Measurements from ENCODE around the gene ERC1. TPM values are rescaled to one million over a fixed set of nuclear protein-coding genes. Genes with fewer than 3 reads are reported as not detected.
"Not testable (repeated sequence)": the region's sequence is repeated elsewhere in the genome, so short reads cannot be mapped to it uniquely, and the experiment has no call there.

ERC1 gene
- total RNA-seq, 1 donor from 2014 or later, result 40.1 TPM

DNA sequence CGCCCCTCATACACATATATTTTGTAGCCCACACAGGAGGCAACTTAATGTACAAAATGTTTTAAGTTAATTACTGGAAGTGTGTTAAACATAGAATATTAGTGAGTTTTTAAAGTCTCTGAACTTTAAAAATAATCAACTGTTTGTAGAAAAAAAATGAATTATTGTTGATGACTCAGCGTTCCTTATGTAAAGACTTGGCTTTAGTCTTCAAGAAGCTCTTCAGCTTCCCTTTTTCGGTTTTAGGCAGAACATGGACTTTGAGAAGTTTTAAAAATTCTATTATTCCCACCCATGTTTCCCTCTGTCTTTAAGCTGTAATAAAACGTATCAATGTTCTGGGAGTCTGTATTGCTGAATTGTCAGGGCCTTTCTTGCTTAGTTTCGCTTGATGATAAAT is 333.9 kb downstream of the ERC1 start:
- DNase-seq, result no peak

GRCh38 chr12:1325666-1326065 is 334.6 kb downstream of the ERC1 start:
- DNase-seq, result no peak

- no peak for DNase-seq
Observed at GRCh38 chr12:1326258-1326657, 335.2 kb downstream of the ERC1 start.

DNA sequence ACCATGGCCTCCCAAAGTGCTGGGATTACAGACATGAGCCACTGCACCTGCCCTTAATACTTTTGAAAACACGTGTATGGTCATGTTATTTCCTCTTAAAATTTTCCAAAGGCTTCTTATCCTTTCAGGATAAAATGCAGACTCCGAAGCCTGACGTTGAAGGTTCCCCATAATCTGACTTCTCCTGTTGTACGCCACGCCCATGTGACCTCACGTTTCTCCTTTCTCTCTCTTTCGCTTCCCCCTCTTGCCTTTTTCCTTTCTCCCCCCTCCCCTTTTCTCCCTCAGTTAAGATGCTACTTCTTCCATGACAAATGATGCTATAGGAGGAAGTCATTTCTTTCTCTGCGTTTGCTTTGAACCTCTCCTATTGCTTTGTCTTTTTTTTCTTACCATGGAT is 337.4 kb downstream of the ERC1 start:
- no peak for DNase-seq

- DNase-seq, result no peak
Observed at GRCh38 chr12:1329784-1330476, 338.9 kb downstream of the ERC1 start.

DNA sequence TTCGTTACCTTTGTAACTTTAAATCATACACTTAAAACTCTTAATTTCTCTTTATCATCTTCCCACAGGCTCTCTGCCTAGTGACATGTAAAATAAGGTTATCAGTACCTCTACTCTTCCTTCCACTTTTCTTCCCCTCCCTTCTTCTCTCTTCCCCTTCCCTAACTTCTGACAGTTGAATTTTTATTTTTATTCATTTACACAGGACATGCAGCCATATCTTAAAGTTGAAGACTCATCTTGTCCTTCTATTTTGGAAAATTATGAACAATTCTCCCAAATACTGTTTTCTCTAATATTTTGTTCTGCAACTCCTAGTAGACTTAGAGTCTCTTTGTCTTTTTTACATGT is 339.4 kb downstream of the ERC1 start:
- no peak for DNase-seq

GRCh38 chr12:1332327-1332726 is 341.3 kb downstream of the ERC1 start:
- no peak for DNase-seq

- no peak for DNase-seq
Observed at GRCh38 chr12:1338483-1339177, 347.6 kb downstream of the ERC1 start.

DNA sequence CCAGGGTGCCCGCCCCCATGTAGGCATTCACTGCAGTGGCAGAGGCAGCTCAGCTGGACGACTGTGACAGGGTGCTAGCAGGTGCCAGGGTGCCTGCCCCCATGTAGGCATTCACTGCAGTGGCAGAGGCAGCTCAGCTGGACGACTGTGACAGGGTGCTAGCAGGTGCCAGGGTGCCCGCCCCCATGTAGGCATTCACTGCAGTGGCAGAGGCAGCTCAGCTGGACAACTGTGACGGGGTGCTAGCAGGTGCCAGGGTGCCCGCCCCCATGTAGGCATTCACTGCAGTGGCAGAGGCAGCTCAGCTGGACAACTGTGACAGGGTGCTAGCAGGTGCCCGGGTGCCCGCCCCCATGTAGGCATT is 348.1 kb downstream of the ERC1 start:
- DNase-seq, result not testable (repeated sequence)

GRCh38 chr12:1339618-1340319 is 348.7 kb downstream of the ERC1 start:
- DNase-seq, result no peak

DNA sequence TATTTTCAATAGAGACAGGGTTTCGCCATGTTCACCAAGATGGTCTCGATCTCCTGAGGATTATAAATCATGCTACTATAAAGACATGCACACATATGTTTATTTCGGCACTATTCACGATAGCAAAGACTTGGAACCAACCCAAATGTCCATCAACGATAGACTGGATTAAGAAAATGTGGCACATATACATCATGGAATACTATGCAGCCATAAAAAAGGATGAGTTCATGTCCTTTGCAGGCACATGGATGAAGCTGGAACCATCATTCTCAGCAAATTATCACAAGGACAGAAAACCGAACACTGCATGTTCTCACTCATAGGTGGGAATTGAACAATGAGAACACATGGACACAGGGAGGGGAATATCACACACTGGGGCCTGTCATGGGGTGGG is 350.2 kb downstream of the ERC1 start:
- DNase-seq, result not testable (repeated sequence)

- DNase-seq, result no peak
Observed at GRCh38 chr12:1343422-1343821, 352.4 kb downstream of the ERC1 start.

DNA sequence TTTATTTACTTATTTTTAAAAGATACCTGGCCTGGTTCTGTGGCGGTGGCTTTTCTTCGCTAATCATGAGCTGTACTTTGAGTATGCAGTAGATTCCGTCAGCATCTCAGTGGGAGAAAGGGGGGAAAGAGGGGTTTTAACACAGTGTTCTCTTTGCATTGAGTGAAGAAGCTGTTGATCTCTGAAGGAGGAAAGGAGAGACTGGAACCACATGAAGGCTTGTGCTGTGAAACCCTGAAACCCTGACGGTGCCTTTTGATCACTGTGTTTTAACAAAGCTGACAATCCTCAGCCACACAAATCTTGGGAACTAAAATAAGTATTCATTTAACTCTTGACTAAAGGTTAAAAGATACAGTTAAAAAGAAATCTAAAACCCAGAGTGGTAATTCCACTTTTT is 353.2 kb downstream of the ERC1 start:
- DNase-seq, result no peak

DNA sequence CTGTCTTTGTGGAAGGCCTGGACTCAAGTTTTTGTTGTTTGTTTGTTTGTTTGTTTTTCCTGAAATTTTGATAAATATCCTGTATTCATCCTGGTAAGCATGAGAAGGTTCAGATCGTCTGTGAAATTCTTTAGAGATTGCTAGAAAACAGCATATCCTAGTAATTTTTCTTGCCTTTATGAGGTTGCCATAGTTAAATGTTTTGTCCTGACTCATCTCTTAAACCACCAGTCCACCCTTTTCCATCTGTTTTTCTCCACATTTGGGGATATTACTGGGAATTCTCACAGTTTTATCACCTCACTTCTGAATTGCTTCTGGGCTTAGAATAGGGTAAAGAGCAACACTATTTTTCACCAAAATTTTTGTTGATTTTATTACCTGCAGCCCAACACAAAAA is 355.1 kb downstream of the ERC1 start:
- no peak for DNase-seq

DNA sequence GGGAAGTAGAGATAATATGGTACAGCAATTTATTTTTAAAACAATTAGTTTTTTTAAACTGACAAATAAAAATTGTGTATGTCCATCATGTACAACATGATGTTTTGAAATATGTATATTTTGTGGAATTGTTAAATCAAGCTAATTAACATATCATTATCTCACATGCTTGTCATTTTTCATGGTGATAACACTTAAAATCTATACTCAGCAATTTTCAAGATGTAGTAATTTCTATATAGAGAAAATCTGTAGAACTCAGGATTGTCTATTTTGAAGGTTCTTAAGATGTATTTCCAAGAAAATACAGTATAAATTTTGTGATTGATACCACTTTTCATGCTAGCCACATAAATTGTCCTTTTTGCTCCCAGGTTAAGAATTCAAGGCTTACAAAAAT is 356.3 kb downstream of the ERC1 start:
- DNase-seq, result no peak

- no peak for DNase-seq
Observed at GRCh38 chr12:1348606-1349005, 357.6 kb downstream of the ERC1 start.

- DNase-seq, result no peak
Observed at GRCh38 chr12:1350055-1350933, 359.3 kb downstream of the ERC1 start.

DNA sequence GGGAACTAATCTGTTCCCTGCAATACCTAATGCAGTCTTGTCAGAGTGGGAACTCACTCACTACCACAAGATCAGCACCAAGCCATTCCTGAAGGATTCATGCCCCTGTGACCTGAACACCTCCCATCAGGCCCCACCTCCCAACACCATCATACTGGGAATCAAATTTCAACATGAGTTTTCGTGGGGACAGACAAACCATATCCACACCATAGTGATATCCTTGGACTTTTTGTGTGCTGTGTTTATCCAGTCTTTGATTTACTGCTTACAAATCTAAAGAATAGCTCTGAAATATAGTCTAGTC is 359.9 kb downstream of the ERC1 start:
- no peak for DNase-seq

- no peak for DNase-seq
Observed at GRCh38 chr12:1351926-1352325, 360.9 kb downstream of the ERC1 start.

GRCh38 chr12:1353451-1353850 is 362.4 kb downstream of the ERC1 start:
- no peak for DNase-seq

DNA sequence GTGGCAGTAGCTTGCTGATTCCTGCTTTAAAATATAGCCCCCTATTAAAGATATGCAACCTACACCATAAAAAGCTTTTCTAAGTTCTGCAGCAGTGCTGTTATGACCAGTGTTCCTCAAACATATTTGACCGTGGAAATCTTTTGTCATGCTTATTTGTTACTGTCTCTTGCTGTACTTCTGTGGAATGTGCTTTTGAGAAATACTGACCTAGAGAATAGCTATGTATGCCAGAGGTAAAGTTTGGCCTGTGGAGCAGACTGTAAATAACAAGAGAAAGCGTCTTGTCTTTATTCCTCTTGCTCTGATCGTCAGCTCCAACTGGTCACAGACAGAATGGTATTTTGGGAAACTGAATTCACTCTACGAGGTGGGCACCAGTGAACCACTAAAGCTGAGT is 364.4 kb downstream of the ERC1 start:
- DNase-seq, result peak; percentile 12

DNA sequence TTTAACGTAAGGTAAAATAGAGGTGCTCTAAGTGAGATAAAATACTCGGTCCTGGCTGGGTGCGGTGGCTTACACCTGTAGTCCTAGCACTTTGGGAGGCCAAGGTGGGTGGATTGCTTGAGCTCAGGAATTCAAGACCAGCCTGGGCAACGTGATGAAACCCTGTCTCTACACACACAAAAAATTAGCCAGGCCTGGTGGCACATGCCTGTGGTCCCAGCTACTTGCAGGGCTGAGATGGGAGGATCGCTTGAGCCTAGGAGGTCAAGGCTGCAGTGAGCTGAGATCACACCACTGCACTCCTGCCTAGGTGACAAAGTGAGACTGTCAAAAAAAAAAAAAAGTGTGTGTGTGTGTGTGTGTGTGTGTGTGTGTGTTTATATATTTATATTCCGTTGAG is 364.8 kb downstream of the ERC1 start:
- not testable (repeated sequence) for DNase-seq

GRCh38 chr12:1356285-1356684 is 365.3 kb downstream of the ERC1 start:
- DNase-seq, result no peak

Measured in skin of body (tissue), 2 donors.